PFSK-1 (cell line): ENCODE measurements around the gene C6.

ENCODE experiments used
- FOXP2 ChIP-seq: optimal IDR thresholded peaks from 2 replicates; pipeline ENCODE3; 2011; ENCODE audit warnings: borderline replicate concordance, control low read depth, inconsistent platforms; ENCODE audit not compliant: insufficient read depth; ENCODE audit errors: extremely low read length, extremely low read depth
- REST ChIP-seq, 2 experiments: IDR thresholded peaks; 2 replicates each; pipeline versions ENCODE4 v1.6.1 to v1.8.0; 2011 to 2012; ENCODE audit warnings: low read depth in 2 of 2, low read length in 2 of 2, control low read depth in 1 of 2, inconsistent platforms in 1 of 2, mild to moderate bottlenecking in 1 of 2, moderate library complexity in 1 of 2; ENCODE audit not compliant: insufficient read depth in 1 of 2
- TAF1 ChIP-seq: IDR thresholded peaks from 2 replicates; pipeline ENCODE4 v1.6.1; 2012; ENCODE audit warnings: low read length, control low read depth, borderline replicate concordance; ENCODE audit not compliant: insufficient read depth

- no peak for TF ChIP-seq TAF1
- TF ChIP-seq FOXP2: no peak
- no peak for TF ChIP-seq REST (IDR thresholded peaks at IDR 0.05; ENCODE audit: insufficient read depth in 1 of 2, low read depth in 2 of 2, low read length in 2 of 2)
These were observed 68.0 kb downstream of the C6 start for GRCh38 chr5:41145306-41145705.
